ENCODE measurements around the gene CASKIN1. TPM values are rescaled to one million over a fixed set of nuclear protein-coding genes. Genes with fewer than 3 reads are reported as not detected.

Gene CASKIN1
- total and polyA plus RNA-seq, 10 of the 15 experiments (the other 5 are each of a cell fraction or from before 2014, with no cell fraction given) = 0.03 to 0.33 (median 0.11) TPM; not detected in 5

DNA sequence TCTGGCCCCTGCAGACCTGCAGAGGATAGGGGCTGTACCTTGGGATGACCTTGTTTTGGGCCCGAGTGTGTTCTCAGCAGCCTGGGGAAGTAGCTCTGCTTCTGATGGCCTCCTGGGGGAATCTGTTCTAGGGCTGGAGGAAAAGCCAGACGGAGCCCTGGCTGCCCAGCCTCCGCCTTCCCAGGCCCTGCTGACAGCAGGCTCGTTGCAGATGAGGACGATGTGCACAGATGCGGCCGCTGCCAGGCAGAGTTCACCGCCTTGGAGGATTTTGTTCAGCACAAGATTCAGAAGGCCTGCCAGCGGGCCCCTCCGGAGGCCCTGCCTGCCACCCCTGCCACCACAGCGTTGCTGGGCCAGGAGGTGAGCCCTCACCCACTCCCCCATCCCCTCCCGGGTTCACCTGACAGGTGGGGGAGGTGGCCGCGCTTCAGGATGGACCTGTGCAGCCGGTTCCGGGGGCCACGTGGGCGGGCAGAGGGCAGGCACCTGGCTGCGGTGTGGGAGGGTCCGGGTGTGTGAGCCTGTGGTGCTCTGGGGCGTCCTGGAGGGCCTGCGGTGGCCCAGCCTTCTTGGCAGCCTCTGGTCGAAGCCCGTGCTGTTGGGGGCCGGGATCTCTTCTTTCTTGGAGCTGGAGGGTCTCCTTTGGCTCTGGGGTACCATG, 31.9 kb upstream of the CASKIN1 start (continued):
- no peak for TF ChIP-seq NR2C2 (IDR thresholded peaks at IDR 0.05; ENCODE audit: borderline replicate concordance, control insufficient read depth, insufficient read length, low read depth)

- Histone ChIP-seq H3K9me3 (replicated peaks; ENCODE audit: control insufficient read depth, insufficient read depth, low read length) (no peaks in the 10 kb centered on the region), H3K4me1 (ENCODE audit: control insufficient read depth, insufficient read depth, low read length) (peaks cover 5% of the 10 kb centered on the region; the same call in 1 of the 2 replicates), H3K79me2 (ENCODE audit: control insufficient read depth, insufficient read depth, low read length) (peaks cover 27% of the 10 kb centered on the region), H3K27me3 (replicated peaks in 1 of 2; ENCODE audit: control insufficient read depth in 2 of 2, insufficient read depth in 2 of 2, low read length in 1 of 2) (no peaks in the 10 kb centered on the region), H2AFZ (ENCODE audit: control insufficient read depth, low read depth, low read length) (no peak overlapping the region), H4K20me1 (ENCODE audit: control insufficient read depth, insufficient read depth) (no peaks in the 10 kb centered on the region), H3K9ac (ENCODE audit: control insufficient read depth, insufficient read depth, low read length) (no peak overlapping the region), H3K4me2 (ENCODE audit: control insufficient read depth, insufficient read depth) (no peak overlapping the region), H3K27ac (ENCODE audit: control insufficient read depth, insufficient read depth) (no peak overlapping the region), H3K4me3 (no peak overlapping the region), H3K36me3 (ENCODE audit: control insufficient read depth in 2 of 2, insufficient read depth in 2 of 2, low read length in 1 of 2) (peaks cover 4 to 23% of the 10 kb centered on the region in 2 experiments; a peak in 3 of 4 replicates)
- in situ Hi-C loops (cut with MboI) = no loop called here
- intact Hi-C loops (cut with micrococcal nuclease; ENCODE audit: unreplicated experiment) = no loop called here
- ChIA-PET RAD21 (ENCODE audit: unreplicated experiment) (no interaction called here), CTCF (interaction anchor here (1.1 to 1.6 kb wide), 2 partner anchors 24 to 171 kb away, joined by 3 read pairs; partner anchors contain the start of gene ECI1), SMC1A (ENCODE audit: uncharacterized antibody, unreplicated experiment) (interaction anchor here (1.6 kb wide), 1 partner anchor 25 kb away, joined by 3 read pairs; the partner anchor contains the start of gene ECI1), POLR2A (interaction anchor here (2.1 kb wide), 1 partner anchor 12 kb away, joined by 7 read pairs; the partner anchor contains the start of gene PGP)
- no TSS peak for BruUV-seq (replicated peaks)
- no peak for ATAC-seq
- no peak for DNase-seq (ENCODE audit: low read depth, low spot score)
- WGBS (ENCODE audit: insufficient coverage, insufficient replicate concordance, low lambda C conversion rate, missing lambda C conversion rate) = 94% methylated on average over 6 of the region's 6 CpGs
- FAIRE-seq = no peak
- TF ChIP-seq, protein P1, sequence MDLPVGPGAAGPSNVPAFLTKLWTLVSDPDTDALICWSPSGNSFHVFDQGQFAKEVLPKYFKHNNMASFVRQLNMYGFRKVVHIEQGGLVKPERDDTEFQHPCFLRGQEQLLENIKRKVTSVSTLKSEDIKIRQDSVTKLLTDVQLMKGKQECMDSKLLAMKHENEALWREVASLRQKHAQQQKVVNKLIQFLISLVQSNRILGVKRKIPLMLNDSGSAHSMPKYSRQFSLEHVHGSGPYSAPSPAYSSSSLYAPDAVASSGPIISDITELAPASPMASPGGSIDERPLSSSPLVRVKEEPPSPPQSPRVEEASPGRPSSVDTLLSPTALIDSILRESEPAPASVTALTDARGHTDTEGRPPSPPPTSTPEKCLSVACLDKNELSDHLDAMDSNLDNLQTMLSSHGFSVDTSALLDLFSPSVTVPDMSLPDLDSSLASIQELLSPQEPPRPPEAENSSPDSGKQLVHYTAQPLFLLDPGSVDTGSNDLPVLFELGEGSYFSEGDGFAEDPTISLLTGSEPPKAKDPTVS (IDR thresholded peaks at IDR 0.05; ENCODE audit: low read depth, low read length) = no peak
- TF ChIP-seq, protein P2, sequence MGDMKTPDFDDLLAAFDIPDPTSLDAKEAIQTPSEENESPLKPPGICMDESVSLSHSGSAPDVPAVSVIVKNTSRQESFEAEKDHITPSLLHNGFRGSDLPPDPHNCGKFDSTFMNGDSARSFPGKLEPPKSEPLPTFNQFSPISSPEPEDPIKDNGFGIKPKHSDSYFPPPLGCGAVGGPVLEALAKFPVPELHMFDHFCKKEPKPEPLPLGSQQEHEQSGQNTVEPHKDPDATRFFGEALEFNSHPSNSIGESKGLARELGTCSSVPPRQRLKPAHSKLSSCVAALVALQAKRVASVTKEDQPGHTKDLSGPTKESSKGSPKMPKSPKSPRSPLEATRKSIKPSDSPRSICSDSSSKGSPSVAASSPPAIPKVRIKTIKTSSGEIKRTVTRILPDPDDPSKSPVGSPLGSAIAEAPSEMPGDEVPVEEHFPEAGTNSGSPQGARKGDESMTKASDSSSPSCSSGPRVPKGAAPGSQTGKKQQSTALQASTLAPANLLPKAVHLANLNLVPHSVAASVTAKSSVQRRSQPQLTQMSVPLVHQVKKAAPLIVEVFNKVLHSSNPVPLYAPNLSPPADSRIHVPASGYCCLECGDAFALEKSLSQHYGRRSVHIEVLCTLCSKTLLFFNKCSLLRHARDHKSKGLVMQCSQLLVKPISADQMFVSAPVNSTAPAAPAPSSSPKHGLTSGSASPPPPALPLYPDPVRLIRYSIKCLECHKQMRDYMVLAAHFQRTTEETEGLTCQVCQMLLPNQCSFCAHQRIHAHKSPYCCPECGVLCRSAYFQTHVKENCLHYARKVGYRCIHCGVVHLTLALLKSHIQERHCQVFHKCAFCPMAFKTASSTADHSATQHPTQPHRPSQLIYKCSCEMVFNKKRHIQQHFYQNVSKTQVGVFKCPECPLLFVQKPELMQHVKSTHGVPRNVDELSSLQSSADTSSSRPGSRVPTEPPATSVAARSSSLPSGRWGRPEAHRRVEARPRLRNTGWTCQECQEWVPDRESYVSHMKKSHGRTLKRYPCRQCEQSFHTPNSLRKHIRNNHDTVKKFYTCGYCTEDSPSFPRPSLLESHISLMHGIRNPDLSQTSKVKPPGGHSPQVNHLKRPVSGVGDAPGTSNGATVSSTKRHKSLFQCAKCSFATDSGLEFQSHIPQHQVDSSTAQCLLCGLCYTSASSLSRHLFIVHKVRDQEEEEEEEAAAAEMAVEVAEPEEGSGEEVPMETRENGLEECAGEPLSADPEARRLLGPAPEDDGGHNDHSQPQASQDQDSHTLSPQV (IDR thresholded peaks at IDR 0.05) = no peak
- no peak for TF ChIP-seq SIN3A (IDR thresholded peaks at IDR 0.05; ENCODE audit: low read depth, low read length)
Observed at GRCh38 chr16:2226918-2227317, 30.5 kb upstream of the CASKIN1 start.
